ENCODE measurements around the gene RNF212.

RNF212 gene

DNA sequence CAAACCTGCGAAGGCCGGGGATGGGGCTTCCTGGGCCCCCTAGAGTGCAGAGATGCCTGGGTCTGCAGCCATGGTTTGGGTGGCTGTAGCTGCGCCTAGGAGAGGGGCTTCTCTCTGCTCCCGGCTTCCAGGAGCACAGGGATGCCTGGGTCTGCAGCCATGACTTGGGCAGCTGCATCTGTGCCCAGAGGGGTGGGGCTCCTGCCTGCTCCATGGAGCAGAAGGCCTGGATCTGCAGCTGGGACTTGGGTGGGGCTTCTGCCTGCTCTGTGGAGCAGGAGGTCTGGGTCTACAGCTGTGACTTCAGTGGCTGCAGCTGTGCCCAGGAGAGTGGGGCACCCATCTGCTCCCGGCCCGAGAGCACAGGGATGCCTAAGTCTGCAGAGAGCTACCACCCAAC, 38.2 kb upstream of the RNF212 start:
- ATAC-seq, result no peak
- TF ChIP-seq ZNF70 (CRISPR knock-in tag; IDR thresholded peaks at IDR 0.05), result no peak
- no peak for TF ChIP-seq PPARA (CRISPR knock-in tag; IDR thresholded peaks at IDR 0.05; ENCODE audit: borderline replicate concordance)
- no peak for TF ChIP-seq POU6F1 (CRISPR knock-in tag; IDR thresholded peaks at IDR 0.05; ENCODE audit: borderline replicate concordance, low read depth)
- TF ChIP-seq GLIS3 (CRISPR knock-in tag; IDR thresholded peaks at IDR 0.05), result no peak
- TF ChIP-seq ZC3H10 (CRISPR knock-in tag; IDR thresholded peaks at IDR 0.05), result no peak
- TF ChIP-seq CSRNP3 (CRISPR knock-in tag; IDR thresholded peaks at IDR 0.05), result no peak
- TF ChIP-seq TOX (CRISPR knock-in tag; IDR thresholded peaks at IDR 0.05; ENCODE audit: borderline replicate concordance), result no peak
- TF ChIP-seq ZFP30 (CRISPR knock-in tag; IDR thresholded peaks at IDR 0.05), result no peak
- no peak for TF ChIP-seq SNAI2 (CRISPR knock-in tag; IDR thresholded peaks at IDR 0.05)
- TF ChIP-seq BACH2 (CRISPR knock-in tag; IDR thresholded peaks at IDR 0.05; ENCODE audit: borderline replicate concordance), result no peak
- TF ChIP-seq ZNF565 (CRISPR knock-in tag; conservative IDR thresholded peaks at IDR 0.05; ENCODE audit: low read depth), result no peak
- TF ChIP-seq, protein P1, sequence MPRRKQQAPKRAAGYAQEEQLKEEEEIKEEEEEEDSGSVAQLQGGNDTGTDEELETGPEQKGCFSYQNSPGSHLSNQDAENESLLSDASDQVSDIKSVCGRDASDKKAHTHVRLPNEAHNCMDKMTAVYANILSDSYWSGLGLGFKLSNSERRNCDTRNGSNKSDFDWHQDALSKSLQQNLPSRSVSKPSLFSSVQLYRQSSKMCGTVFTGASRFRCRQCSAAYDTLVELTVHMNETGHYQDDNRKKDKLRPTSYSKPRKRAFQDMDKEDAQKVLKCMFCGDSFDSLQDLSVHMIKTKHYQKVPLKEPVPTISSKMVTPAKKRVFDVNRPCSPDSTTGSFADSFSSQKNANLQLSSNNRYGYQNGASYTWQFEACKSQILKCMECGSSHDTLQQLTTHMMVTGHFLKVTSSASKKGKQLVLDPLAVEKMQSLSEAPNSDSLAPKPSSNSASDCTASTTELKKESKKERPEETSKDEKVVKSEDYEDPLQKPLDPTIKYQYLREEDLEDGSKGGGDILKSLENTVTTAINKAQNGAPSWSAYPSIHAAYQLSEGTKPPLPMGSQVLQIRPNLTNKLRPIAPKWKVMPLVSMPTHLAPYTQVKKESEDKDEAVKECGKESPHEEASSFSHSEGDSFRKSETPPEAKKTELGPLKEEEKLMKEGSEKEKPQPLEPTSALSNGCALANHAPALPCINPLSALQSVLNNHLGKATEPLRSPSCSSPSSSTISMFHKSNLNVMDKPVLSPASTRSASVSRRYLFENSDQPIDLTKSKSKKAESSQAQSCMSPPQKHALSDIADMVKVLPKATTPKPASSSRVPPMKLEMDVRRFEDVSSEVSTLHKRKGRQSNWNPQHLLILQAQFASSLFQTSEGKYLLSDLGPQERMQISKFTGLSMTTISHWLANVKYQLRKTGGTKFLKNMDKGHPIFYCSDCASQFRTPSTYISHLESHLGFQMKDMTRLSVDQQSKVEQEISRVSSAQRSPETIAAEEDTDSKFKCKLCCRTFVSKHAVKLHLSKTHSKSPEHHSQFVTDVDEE (CRISPR knock-in tag; IDR thresholded peaks at IDR 0.05), result no peak

DNA sequence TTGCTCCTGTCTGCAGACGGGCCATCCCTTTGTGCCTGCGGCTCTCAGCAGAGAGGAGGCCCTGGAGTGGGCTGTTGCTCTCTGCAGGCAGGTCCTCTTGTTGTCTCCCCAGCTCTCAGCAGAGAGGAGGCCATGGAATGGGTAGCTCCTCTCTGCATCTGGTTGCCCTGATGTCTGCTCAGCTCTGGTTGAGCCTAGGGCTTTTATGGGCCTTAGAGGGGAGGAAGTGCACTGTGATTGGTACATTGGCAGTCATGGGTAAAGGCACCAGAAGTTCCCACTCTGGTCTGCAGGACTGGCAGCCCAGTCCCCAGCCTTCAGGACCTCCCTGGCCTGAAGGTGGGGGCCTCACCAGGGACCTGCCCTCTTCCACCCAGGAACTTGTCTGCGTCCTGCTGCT, 37.5 kb upstream of the RNF212 start:
- TF ChIP-seq, protein P1 (CRISPR knock-in tag; IDR thresholded peaks at IDR 0.05), result no peak
- TF ChIP-seq ISL1 (CRISPR knock-in tag; IDR thresholded peaks at IDR 0.05), result no peak
- TF ChIP-seq OSR1 (CRISPR knock-in tag; IDR thresholded peaks at IDR 0.05), result no peak
- no peak for TF ChIP-seq ZNF70 (CRISPR knock-in tag; IDR thresholded peaks at IDR 0.05)
- no peak for TF ChIP-seq ZC3H10 (CRISPR knock-in tag; IDR thresholded peaks at IDR 0.05)
- TF ChIP-seq, protein P2, sequence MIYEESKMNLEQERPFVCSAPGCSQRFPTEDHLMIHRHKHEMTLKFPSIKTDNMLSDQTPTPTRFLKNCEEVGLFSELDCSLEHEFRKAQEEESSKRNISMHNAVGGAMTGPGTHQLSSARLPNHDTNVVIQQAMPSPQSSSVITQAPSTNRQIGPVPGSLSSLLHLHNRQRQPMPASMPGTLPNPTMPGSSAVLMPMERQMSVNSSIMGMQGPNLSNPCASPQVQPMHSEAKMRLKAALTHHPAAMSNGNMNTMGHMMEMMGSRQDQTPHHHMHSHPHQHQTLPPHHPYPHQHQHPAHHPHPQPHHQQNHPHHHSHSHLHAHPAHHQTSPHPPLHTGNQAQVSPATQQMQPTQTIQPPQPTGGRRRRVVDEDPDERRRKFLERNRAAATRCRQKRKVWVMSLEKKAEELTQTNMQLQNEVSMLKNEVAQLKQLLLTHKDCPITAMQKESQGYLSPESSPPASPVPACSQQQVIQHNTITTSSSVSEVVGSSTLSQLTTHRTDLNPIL (CRISPR knock-in tag; IDR thresholded peaks at IDR 0.05; ENCODE audit: low read depth), result no peak
- TF ChIP-seq TCF4 (CRISPR knock-in tag; IDR thresholded peaks at IDR 0.05; ENCODE audit: borderline replicate concordance), result no peak
- TF ChIP-seq ESRRG (CRISPR knock-in tag; IDR thresholded peaks at IDR 0.05), result no peak
- no peak for TF ChIP-seq PATZ1 (CRISPR knock-in tag; IDR thresholded peaks at IDR 0.05; ENCODE audit: borderline replicate concordance)
- ATAC-seq, result no peak

DNA sequence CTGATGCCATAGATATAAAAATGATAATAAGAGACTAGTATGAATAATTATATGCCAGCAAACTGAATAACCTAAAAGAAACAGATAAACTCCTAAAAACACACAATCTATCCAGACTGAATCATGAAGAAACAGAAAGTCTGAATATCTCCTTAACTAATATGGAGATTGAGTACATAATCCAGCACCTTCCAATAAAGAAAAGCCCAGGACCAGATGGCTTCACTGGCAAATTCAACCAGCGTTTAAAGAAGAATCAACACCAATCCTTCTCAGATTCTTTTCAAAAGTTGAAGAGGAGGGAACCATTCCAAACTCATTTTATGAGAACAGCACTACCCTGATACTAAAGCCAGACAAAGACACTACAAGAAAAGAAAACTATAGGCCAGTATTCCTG, 26.5 kb upstream of the RNF212 start:
- no peak for ATAC-seq
- no peak for TF ChIP-seq ESRRG (CRISPR knock-in tag; IDR thresholded peaks at IDR 0.05)
- no peak for TF ChIP-seq TOX (CRISPR knock-in tag; IDR thresholded peaks at IDR 0.05; ENCODE audit: borderline replicate concordance)
- TF ChIP-seq BACH2 (CRISPR knock-in tag; IDR thresholded peaks at IDR 0.05; ENCODE audit: borderline replicate concordance), result no peak
- no peak for TF ChIP-seq ISL1 (CRISPR knock-in tag; IDR thresholded peaks at IDR 0.05)
- TF ChIP-seq ZC3H10 (CRISPR knock-in tag; IDR thresholded peaks at IDR 0.05), result no peak
- TF ChIP-seq GLIS3 (CRISPR knock-in tag; IDR thresholded peaks at IDR 0.05), result no peak
- TF ChIP-seq ARNTL (CRISPR knock-in tag; IDR thresholded peaks at IDR 0.05; ENCODE audit: borderline replicate concordance, low read depth), result no peak
- TF ChIP-seq ZFP30 (CRISPR knock-in tag; IDR thresholded peaks at IDR 0.05), result no peak
- no peak for TF ChIP-seq ZNF8 (CRISPR knock-in tag; IDR thresholded peaks at IDR 0.05)
- TF ChIP-seq, protein P1 (CRISPR knock-in tag; IDR thresholded peaks at IDR 0.05), result no peak
- no peak for TF ChIP-seq POU6F1 (CRISPR knock-in tag; IDR thresholded peaks at IDR 0.05; ENCODE audit: borderline replicate concordance, low read depth)
